Activated CD4-positive, CD25-positive, alpha-beta regulatory T cell treated with anti-CD3 and anti-CD28 coated beads, Interleukin-2, amount 50 U/mL, for 72 hours (primary cell): ENCODE results near the gene IGSF9B.

Source experiments
- DNase-seq: peaks from one replicate; pipeline ENCODE4 v3.0.0; 2021

The IGSF9B gene

DNA sequence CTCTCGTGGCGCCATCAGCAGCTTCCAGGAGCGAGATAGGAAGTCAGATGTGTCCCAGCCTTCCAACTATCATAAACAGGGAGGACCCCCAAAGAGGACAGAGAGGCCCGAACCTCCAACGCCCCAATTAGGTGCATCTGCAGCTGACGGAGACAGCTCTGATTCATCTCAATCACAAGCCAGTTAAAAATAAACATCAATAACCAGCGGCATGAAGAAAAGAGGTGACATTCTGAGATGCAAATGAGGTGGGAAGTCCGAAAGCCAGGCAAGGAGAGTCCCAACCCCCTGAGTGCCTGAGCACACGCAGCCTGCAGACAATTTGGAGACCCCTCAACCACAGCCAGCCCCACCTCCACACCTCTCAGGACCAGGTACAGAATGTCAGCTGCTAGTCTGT, 28.1 kb upstream of the IGSF9B start:
- DNase-seq, result no peak

DNA sequence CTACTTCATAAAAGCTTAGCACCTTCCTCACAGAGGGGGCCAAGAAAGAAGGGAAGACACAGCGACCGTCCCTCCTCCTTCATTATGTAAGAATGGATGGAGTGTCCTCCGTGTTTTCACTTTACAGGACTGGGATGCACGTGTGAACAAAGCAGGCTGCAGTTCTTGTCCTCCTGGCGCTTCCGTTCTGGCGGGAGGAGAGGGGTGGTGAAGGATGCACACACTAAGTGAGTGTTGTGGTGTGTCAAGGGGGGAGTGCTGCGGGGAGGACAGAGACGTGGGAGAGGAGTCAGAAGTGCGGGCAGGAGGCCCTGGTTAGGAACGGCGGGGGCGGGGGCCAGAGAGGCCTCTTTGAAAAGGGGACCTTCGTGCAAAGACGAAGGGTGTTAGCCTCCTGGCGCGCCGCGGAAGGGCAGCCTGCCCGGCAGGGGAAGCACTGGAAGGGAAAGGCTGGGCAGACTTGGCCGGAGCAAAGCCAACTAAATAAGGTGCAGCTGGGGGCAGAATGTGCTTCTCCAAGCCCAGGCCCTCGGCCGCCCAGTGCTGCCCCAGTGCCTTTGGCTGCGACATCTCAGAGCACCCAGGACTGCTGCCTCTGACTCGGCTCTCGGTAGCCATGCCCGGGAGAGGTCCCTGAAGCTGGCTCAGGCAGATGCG, 27.0 kb upstream of the IGSF9B start:
- DNase-seq, result no peak

GRCh38 chr11:133982876-133983275, 26.1 kb upstream of the IGSF9B start:
- no peak for DNase-seq

DNA sequence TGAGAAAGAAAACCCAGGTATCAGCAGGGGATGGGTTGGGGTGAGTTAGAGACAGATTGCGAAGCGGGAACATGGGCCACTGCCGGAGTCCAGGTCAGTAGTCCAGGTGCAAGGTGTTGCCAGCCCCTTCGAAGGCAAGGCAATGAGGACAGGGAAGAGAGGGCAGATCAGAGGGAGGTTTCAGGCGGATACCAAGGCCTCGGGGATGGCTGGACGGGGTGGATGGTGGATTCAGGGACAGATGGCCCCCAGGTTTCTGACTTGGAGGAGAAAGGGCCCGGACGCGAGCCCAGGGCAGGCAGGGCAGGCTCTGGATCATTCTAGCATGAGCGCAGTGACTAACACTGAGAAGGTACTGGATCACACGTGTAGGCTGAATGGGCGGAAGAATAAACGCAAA, 25.4 kb upstream of the IGSF9B start:
- DNase-seq, result no peak

DNA sequence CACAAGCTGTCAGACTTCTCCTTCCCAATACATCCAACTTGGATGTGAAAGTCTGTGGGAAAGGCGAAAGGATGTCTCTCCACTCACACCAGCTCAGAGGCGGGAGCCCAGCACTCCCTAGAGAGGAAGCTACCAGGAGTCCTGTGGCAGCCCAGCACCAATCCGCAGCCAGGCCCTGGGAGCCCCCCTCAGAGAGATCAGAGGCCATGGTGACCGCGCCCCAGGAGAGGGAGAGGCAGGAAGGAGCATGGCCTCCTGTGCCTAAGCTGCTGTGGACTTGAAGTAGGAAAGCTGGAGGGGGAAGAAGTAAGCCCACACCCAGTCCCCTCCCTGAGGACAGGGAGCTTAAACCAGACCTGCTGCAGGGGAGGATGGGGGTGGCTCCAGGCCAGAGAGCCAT, 24.4 kb upstream of the IGSF9B start:
- no peak for DNase-seq

GRCh38 chr11:133980665-133981064, 23.9 kb upstream of the IGSF9B start:
- no peak for DNase-seq

DNA sequence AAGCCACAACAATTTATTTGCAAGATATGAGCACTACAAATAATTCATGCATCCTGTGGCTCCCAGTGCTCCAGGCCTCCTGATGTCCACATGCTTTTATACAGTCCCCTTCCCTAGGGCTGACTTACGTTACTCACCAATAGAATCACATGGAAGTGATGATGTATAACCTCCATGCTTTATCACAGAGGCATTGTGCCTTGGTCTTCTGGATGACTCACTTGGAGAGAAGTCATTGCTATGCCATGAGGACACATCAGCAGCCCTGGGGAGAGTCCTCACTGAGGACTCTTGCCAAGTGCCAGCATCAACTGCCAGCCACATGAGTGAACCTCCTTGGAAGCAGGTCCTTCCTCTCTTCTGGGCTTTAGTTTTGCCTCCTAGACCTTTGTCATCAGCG, 22.0 kb upstream of the IGSF9B start:
- no peak for DNase-seq

DNA sequence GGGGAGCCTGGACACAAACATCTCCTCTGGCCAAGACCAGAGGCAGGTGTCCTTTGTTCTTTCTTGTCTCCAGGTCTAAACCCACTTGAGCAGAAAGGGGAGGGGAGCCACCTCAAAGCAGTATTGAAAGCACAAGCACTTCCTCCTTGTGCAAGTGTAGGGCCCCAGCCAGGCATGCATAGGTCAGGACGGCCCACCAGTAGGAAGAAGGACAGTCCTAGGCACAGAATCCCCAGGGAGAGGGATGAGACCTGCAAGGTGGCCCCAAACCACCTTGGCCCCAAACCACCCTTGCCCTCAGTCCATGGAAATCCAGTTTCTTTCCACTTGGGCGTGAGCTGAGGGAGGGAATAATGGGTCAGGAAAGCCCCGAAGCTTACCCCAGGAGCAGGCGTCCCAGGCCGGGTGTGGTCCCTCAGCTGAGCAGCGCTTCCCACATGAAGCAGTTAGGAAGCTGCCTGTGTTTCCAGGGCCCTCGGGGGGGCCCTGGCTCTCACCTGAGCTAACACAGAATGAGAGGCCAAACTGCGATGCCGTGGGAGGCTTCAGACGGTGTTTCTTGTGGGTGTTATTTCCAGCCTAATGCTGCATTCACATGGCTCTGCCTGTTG, 20.4 kb upstream of the IGSF9B start:
- DNase-seq, result no peak

GRCh38 chr11:133975488-133975849, 18.7 kb upstream of the IGSF9B start:
- no peak for DNase-seq

DNA sequence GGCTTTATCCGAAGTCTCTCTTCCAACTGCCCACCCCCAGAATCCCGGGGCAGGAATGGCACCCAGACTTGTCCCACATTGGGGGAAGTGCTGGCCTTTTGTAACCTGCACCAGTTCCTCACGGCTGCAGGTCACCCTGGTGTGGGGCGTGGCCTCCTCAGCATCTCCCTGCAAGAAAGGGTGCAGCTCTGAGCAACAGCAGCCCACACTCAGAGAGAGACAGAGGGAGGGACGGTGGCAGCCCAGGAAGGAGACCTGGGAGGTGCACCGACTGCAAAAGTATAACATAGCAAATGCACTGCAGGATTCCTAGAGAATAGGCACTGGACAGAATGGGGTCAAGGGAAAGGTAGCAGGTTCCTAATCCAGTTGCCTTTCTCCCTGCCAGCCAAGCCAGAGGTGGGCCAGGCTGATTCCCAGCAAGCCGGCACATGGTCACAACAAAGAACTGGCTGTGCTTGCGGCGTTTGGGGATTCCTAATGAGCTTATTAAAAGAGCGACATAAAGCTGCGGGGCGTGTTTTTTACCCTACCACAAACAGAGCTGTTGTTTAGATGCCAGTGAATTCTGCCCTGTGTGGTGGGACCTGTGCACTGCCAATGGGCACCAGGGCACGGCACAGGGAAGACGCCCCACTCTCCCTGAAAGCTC, 18.2 kb upstream of the IGSF9B start:
- no peak for DNase-seq

DNA sequence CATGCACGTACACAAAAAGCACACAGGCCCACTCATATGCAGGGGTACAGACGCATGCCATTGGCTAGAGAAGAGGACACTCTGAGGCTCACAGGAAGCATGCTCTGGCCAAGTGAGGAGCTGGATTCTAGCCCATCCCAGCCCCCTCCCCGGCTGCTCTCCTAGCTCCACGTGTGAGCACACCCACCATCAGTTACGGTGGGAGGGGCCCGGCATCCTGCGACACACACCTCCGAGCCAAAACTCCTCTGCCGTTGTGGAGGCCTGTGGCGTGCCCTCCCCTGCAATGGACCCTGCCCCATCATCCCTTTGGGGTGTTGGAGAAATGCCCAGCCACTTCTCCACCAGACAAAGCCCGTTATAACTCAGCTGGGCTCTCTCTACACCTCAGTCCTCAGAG, 15.1 kb upstream of the IGSF9B start:
- DNase-seq, result no peak

DNA sequence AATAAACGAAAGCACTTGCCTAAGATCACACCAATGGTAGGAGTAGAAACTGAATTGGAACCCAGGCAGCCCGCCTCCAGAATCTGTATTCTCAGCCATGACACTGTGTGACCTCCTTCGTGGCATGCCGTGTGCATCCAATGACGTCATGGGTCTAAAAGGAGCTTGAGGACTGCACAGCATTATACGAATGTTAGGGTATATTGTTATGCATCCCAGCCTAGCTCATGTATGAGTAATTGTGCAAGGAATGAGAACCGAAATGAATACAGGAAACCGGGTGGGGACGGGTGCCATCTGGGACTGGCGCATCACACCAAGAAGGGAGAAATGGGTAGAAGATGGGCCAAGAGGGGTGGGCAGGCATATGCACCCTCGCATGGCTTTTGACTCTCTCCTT, 12.3 kb upstream of the IGSF9B start:
- no peak for DNase-seq

GRCh38 chr11:133968300-133968699, 11.5 kb upstream of the IGSF9B start:
- no peak for DNase-seq

- DNase-seq, result no peak
Measured at GRCh38 chr11:133967599-133968238, 11.0 kb upstream of the IGSF9B start.

GRCh38 chr11:133966921-133967598, 10.3 kb upstream of the IGSF9B start:
- DNase-seq, result peak; percentile 65

- no peak for DNase-seq
Measured at GRCh38 chr11:133966172-133966651, 9.4 kb upstream of the IGSF9B start.

- DNase-seq, result no peak
Measured at GRCh38 chr11:133965031-133965601, 8.3 kb upstream of the IGSF9B start.

GRCh38 chr11:133964356-133964755, 7.6 kb upstream of the IGSF9B start:
- no peak for DNase-seq

DNA sequence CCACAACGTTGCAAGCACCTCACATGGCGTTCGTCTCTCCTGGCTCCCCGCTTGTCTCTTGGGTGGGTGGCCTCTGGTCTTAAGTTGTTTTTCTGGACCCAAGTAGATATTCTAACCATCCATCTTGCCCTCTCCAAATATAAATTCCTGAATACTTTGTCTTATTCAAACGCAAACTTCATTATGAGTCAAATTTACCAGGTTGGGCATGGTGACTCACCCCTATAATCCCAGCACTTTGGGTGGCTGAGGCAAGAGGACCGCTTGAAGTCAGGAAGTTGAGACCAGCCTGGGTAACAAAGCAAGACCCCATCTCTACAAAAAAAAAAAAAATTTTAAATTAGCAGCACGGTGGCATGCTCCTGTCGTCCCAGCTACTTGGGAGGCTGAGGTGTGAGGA, 5.1 kb upstream of the IGSF9B start:
- no peak for DNase-seq

GRCh38 chr11:133957900-133958299, 1.1 kb upstream of the IGSF9B start:
- DNase-seq, result no peak

DNA sequence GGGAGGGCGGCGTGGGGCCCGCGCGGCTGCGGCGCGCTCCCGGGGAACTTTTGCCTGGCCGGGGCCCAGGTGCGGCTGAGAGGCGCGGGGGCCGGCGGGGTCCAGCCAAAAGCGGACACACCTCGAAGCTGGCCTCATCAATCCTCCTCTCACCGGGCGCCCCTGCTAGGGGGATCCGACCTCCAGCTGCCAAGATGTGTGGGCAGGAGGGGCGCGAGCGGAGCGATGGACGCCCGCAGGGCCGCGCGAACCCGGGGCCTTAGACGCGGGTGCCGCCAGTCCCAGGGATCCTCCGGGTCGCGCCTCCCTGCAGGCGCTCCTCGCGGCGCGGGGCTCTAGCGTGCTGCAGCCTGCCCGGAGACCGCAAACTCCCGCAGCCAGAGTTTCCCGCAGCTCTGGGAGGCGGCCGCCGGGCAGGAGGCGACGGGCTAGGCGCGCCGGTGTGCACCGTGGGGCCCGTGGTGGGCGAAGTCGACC, 785 bp downstream of the IGSF9B start:
- DNase-seq, result no peak

GRCh38 chr11:133955081-133955891, 1.5 kb downstream of the IGSF9B start:
- peak; percentile 41 for DNase-seq
